PC-9 (cell line): ENCODE data around the gene OR2F2. TPM values are rescaled to one million over a fixed set of nuclear protein-coding genes. Genes with fewer than 3 reads are reported as not detected.

Experiments
- BruUV-seq: library from RNA; stranded (reverse); fragments of 400-500 nt; replicated peaks from 2 replicates; lab custom pipeline; 2021; lab: Mats Ljungman, UMichigan
- CTCF ChIA-PET: fragments of 300-600 bp; sonication (Branson Sonifier 250); formaldehyde crosslinking; loops from one replicate; lab custom pipeline; 2022; ENCODE audit warnings: antibody characterized with exemption; lab: Charles Lee
- POLR2A ChIA-PET: fragments of 300-600 bp; sonication (Branson Sonifier 250); formaldehyde crosslinking; loops from one replicate; lab custom pipeline; 2022; ENCODE audit warnings: antibody characterized with exemption; ENCODE audit not compliant: unreplicated experiment; lab: Charles Lee
- DNase-seq, 2 experiments: peaks; one replicate each; pipeline versions ENCODE4 v3.0.0 to v3.0.0-alpha.2; 2015 to 2022; ENCODE audit warnings: mixed read lengths in 1 of 2
- H2AFZ ChIP-seq: fragments of 200-600 bp; sonication (generic); 2 replicates; pipeline ENCODE4 v1.8.1; 2017; ENCODE audit warnings: antibody characterized with exemption
- H3F3A ChIP-seq: fragments of 200-600 bp; sonication (generic); 2 replicates; pipeline ENCODE4 v1.8.1; 2017; ENCODE audit warnings: antibody characterized with exemption, mild to moderate bottlenecking, low read depth; ENCODE audit not compliant: insufficient read depth
- H3K27ac ChIP-seq: fragments of 200-600 bp; sonication (generic); 2 replicates; pipeline ENCODE4 v1.6.1; 2016; ENCODE audit warnings: mixed run types
- H3K27me3 ChIP-seq: fragments of 200-600 bp; sonication (generic); 2 replicates; pipeline ENCODE4 v1.6.1; 2016; ENCODE audit warnings: low read depth, mixed run types; ENCODE audit not compliant: insufficient read depth
- H3K36me3 ChIP-seq: fragments of 200-600 bp; sonication (generic); 2 replicates; pipeline ENCODE4 v1.6.1; 2016; ENCODE audit warnings: low read depth, mixed run types
- H3K4me1 ChIP-seq: fragments of 200-600 bp; sonication (generic); replicated peaks from 2 replicates; pipeline ENCODE4 v1.6.1; 2016; ENCODE audit warnings: mixed run types; ENCODE audit not compliant: insufficient read depth
- H3K4me2 ChIP-seq: fragments of 200-600 bp; sonication (generic); 2 replicates; pipeline ENCODE4 v1.6.1; 2017; ENCODE audit warnings: mixed run types
- H3K4me3 ChIP-seq: fragments of 200-600 bp; sonication (generic); 2 replicates; pipeline ENCODE4 v1.6.1; 2016; ENCODE audit warnings: mixed run types
- H3K79me2 ChIP-seq: fragments of 200-600 bp; sonication (generic); 2 replicates; pipeline ENCODE4 v1.6.1; 2017; ENCODE audit warnings: low read depth, mixed run types
- H3K9me2 ChIP-seq: fragments of 200-600 bp; sonication (generic); 2 replicates; pipeline ENCODE4 v1.8.1; 2017; ENCODE audit warnings: mild to moderate bottlenecking; ENCODE audit not compliant: insufficient read depth
- H3K9me3 ChIP-seq: fragments of 200-600 bp; sonication (generic); 2 replicates; pipeline ENCODE4 v1.8.1; 2016; ENCODE audit warnings: low read depth; ENCODE audit not compliant: insufficient read depth
- H4K20me1 ChIP-seq: fragments of 200-600 bp; sonication (generic); 2 replicates; pipeline ENCODE4 v1.8.1; 2017; ENCODE audit not compliant: insufficient read depth
- CTCF ChIP-seq: fragments of 200-600 bp; sonication (generic); conservative IDR thresholded peaks from 2 replicates; pipeline ENCODE4 v1.6.1; 2017; ENCODE audit warnings: mixed run types, antibody characterized with exemption, mild to moderate bottlenecking, moderate library complexity
- EZH2 ChIP-seq: fragments of 200-600 bp; sonication (generic); IDR thresholded peaks from 2 replicates; pipeline ENCODE4 v1.8.0; 2017; ENCODE audit warnings: antibody characterized with exemption, low read depth
- intact Hi-C: fragments of 100-400 bp; cut with micrococcal nuclease; formaldehyde crosslinking; loops from one replicate; pipeline ENCODE4 v1.10.0; 2022; ENCODE audit not compliant: unreplicated experiment
- total RNA-seq: library from RNA; stranded (reverse); gene quantifications from 2 replicates; pipeline ENCODE4 v1.2.3, GENCODE V29; 2021

Gene OR2F2
- total RNA-seq, 1 experiment from 2014 or later, result not detected

- H3K27me3 ChIP-seq, result no peaks in the 10 kb centered on the region
- POLR2A ChIA-PET, result interaction anchor here (0.6 to 0.7 kb wide), 3 partner anchors 29 to 939 kb away, joined by 4 to 27 read pairs (median 5); no protein-coding TSS in a partner anchor
- no peaks in the 10 kb centered on the region for H3K9me3 ChIP-seq
- intact Hi-C loops, result no loop called here
- H2AFZ ChIP-seq, result peak overlapping the region; percentile 90
- no peaks in the 10 kb centered on the region for H3K9me2 ChIP-seq
- H3K36me3 ChIP-seq, result no peaks in the 10 kb centered on the region
- peaks cover 36% of the 10 kb centered on the region for H3K79me2 ChIP-seq
- H3K4me3 ChIP-seq, result peak overlapping the region; percentile 79; the same call in 1 of the 2 replicates
- BruUV-seq, result no TSS peak
- H4K20me1 ChIP-seq, result no peaks in the 10 kb centered on the region
- DNase-seq, result no peak
- H3F3A ChIP-seq, result peaks cover 12% of the 10 kb centered on the region; the same call in 1 of the 2 replicates
- CTCF ChIA-PET, result interaction anchor here (0.6 to 1.0 kb wide), 3 partner anchors 10 to 1006 kb away, joined by 3 to 7 read pairs (median 4); no protein-coding TSS in a partner anchor
- no peak overlapping the region; the same call in 1 of the 2 replicates for H3K27ac ChIP-seq
- TF ChIP-seq EZH2, result no peak
- TF ChIP-seq CTCF, result no peak
- H3K4me2 ChIP-seq, result peak overlapping the region; percentile 82
- peaks cover 18% of the 10 kb centered on the region for H3K4me1 ChIP-seq
Observed at GRCh38 chr7:143902332-143902899, 32.6 kb upstream of the OR2F2 start.

- BruUV-seq, result no TSS peak
- Histone ChIP-seq H3K4me3 (no peak overlapping the region), H3K9me3 (no peaks in the 10 kb centered on the region), H3K36me3 (no peaks in the 10 kb centered on the region), H3K27ac (no peak overlapping the region), H2AFZ (no peak overlapping the region), H3F3A (peaks cover 10% of the 10 kb centered on the region; the same call in 1 of the 2 replicates), H3K9me2 (no peaks in the 10 kb centered on the region), H4K20me1 (no peaks in the 10 kb centered on the region), H3K27me3 (no peaks in the 10 kb centered on the region), H3K4me1 (peaks cover 5% of the 10 kb centered on the region), H3K79me2 (peaks cover 6% of the 10 kb centered on the region), H3K4me2 (no peak overlapping the region)
- intact Hi-C loops, result no loop called here
- ChIA-PET CTCF (no interaction called here), POLR2A (interaction anchor here (0.6 kb wide), 1 partner anchor 150 kb away, joined by 4 read pairs; no protein-coding TSS in a partner anchor)
- no peak for DNase-seq
- TF ChIP-seq EZH2 (no peak), CTCF (no peak)
Observed at GRCh38 chr7:143905509-143905908, 29.5 kb upstream of the OR2F2 start.

GRCh38 chr7:143906151-143906550 lies 28.9 kb upstream of the OR2F2 start:
- BruUV-seq, result no TSS peak
- H3K27ac ChIP-seq, result no peak overlapping the region
- H3K79me2 ChIP-seq, result no peaks in the 10 kb centered on the region
- POLR2A ChIA-PET, result interaction anchor here (0.6 kb wide), 1 partner anchor 149 kb away, joined by 4 read pairs; no protein-coding TSS in a partner anchor
- no peak overlapping the region for H3K4me3 ChIP-seq
- peaks cover 4% of the 10 kb centered on the region; the same call in 1 of the 2 replicates for H3F3A ChIP-seq
- no peak for DNase-seq
- no peaks in the 10 kb centered on the region for H3K36me3 ChIP-seq
- TF ChIP-seq CTCF (no peak), EZH2 (no peak)
- CTCF ChIA-PET, result no interaction called here
- no peaks in the 10 kb centered on the region for H3K27me3 ChIP-seq
- intact Hi-C loops, result no loop called here
- H3K9me3 ChIP-seq, result no peaks in the 10 kb centered on the region
- no peaks in the 10 kb centered on the region for H4K20me1 ChIP-seq
- H3K9me2 ChIP-seq, result no peaks in the 10 kb centered on the region
- H3K4me1 ChIP-seq, result no peaks in the 10 kb centered on the region
- no peak overlapping the region for H3K4me2 ChIP-seq
- H2AFZ ChIP-seq, result no peak overlapping the region
